ENCODE results near the gene STARD13.

STARD13 gene

GRCh38 chr13:33134213-33134612 is 151.3 kb downstream of the STARD13 start:
- DNase-seq = no peak

- DNase-seq = no peak
Observed at GRCh38 chr13:33132644-33133440, 152.7 kb downstream of the STARD13 start.

GRCh38 chr13:33129886-33130285 is 155.7 kb downstream of the STARD13 start:
- no peak for DNase-seq

GRCh38 chr13:33129094-33129832 is 156.3 kb downstream of the STARD13 start:
- no peak for DNase-seq

- DNase-seq = no peak
Observed at GRCh38 chr13:33128134-33128533, 157.4 kb downstream of the STARD13 start.

GRCh38 chr13:33127009-33127551 is 158.5 kb downstream of the STARD13 start:
- no peak for DNase-seq

GRCh38 chr13:33125821-33126570 is 159.6 kb downstream of the STARD13 start:
- no peak for DNase-seq

- DNase-seq = no peak
Observed at GRCh38 chr13:33123066-33123859, 162.3 kb downstream of the STARD13 start.

- no peak for DNase-seq
Observed at GRCh38 chr13:33119856-33120543, 165.6 kb downstream of the STARD13 start.

GRCh38 chr13:33119022-33119781 is 166.4 kb downstream of the STARD13 start:
- DNase-seq = no peak

- DNase-seq = no peak
Observed at GRCh38 chr13:33116321-33117010, 169.1 kb downstream of the STARD13 start.

GRCh38 chr13:33115274-33115673 is 170.3 kb downstream of the STARD13 start:
- DNase-seq = no peak

GRCh38 chr13:33114146-33114545 is 171.4 kb downstream of the STARD13 start:
- no peak for DNase-seq

- no peak for DNase-seq
Observed at GRCh38 chr13:33112766-33113165, 172.8 kb downstream of the STARD13 start.

- DNase-seq = no peak
Observed at GRCh38 chr13:33111414-33112110, 174.0 kb downstream of the STARD13 start.

- DNase-seq = no peak
Observed at GRCh38 chr13:33110713-33111413, 174.7 kb downstream of the STARD13 start.

GRCh38 chr13:33110386-33110712 is 175.2 kb downstream of the STARD13 start:
- no peak for DNase-seq

- DNase-seq = no peak
Observed at GRCh38 chr13:33109801-33110200, 175.8 kb downstream of the STARD13 start.

- no peak for DNase-seq
Observed at GRCh38 chr13:33109271-33109697, 176.3 kb downstream of the STARD13 start.
